ENCODE measurements around the gene HAX1. TPM values are rescaled to one million over a fixed set of nuclear protein-coding genes. Genes with fewer than 3 reads are reported as not detected.

HAX1 gene
- total RNA-seq, 1 experiment from 2014 or later = 129 TPM

DNA sequence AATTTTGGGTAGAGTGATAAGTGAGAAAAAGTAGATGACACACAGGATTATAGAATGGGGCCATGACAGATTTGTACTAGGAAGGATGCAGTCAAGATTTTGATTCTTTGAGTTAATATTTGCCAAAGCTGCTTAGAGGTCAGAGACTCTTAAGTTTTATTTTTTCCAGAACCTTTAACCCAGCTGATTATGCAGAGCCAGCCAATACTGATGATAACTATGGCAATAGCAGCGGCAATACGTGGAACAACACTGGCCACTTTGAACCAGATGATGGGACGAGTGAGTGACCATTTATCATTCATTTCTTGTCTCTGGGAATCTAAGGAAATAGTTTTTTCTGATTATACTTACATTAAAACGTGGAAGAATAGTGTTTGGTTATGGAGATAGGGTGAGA, 35.6 kb upstream of the HAX1 start:
- DNase-seq = no peak
- Mint-ChIP-seq H3K4me1 (ENCODE audit: low read depth, unreplicated experiment) (peaks cover 8% of the 10 kb centered on the region), H3K27me3 (ENCODE audit: unreplicated experiment) (no peaks in the 10 kb centered on the region), H3K4me3 (ENCODE audit: low read depth, unreplicated experiment) (no peak overlapping the region), H3K36me3 (ENCODE audit: insufficient read depth, unreplicated experiment) (peaks cover 80% of the 10 kb centered on the region), H3K9me3 (ENCODE audit: low read depth, unreplicated experiment) (no peaks in the 10 kb centered on the region), H3K27ac (ENCODE audit: unreplicated experiment) (no peak overlapping the region)
- no TSS peak for BruUV-seq (replicated peaks)
- CTCF ChIA-PET = no interaction called here
- TF ChIP-seq, protein P1, sequence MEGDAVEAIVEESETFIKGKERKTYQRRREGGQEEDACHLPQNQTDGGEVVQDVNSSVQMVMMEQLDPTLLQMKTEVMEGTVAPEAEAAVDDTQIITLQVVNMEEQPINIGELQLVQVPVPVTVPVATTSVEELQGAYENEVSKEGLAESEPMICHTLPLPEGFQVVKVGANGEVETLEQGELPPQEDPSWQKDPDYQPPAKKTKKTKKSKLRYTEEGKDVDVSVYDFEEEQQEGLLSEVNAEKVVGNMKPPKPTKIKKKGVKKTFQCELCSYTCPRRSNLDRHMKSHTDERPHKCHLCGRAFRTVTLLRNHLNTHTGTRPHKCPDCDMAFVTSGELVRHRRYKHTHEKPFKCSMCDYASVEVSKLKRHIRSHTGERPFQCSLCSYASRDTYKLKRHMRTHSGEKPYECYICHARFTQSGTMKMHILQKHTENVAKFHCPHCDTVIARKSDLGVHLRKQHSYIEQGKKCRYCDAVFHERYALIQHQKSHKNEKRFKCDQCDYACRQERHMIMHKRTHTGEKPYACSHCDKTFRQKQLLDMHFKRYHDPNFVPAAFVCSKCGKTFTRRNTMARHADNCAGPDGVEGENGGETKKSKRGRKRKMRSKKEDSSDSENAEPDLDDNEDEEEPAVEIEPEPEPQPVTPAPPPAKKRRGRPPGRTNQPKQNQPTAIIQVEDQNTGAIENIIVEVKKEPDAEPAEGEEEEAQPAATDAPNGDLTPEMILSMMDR (IDR thresholded peaks at IDR 0.05; ENCODE audit: unreplicated experiment) = no peak
- intact Hi-C loops (cut with micrococcal nuclease; ENCODE audit: unreplicated experiment) = no loop called here

DNA sequence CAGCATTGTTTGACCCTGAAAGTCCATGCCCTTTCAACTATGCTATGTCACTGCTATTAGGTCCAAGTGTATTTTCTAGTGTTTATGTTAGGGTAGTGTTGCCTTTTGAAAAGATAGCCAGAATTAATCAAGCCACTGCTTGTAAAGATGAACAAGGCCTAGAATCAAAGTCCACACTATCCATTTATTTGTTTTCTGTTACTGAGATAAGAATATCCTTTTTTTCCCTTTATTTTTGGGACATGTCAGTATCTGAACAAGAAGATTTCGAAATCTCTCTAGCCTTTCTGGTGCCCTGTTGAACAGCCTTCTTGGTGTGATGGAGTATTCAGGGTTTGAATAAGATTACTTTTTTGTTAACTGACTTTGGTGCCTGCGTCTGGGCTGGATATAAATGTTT, 35.0 kb upstream of the HAX1 start:
- no peaks in the 10 kb centered on the region for H3K9me3 Mint-ChIP-seq (ENCODE audit: low read depth, unreplicated experiment)
- H3K4me3 Mint-ChIP-seq (ENCODE audit: low read depth, unreplicated experiment) = no peak overlapping the region
- H3K27ac Mint-ChIP-seq (ENCODE audit: unreplicated experiment) = no peak overlapping the region
- no TSS peak for BruUV-seq (replicated peaks)
- no peaks in the 10 kb centered on the region for H3K27me3 Mint-ChIP-seq (ENCODE audit: unreplicated experiment)
- CTCF ChIA-PET = no interaction called here
- TF ChIP-seq, protein P1 (IDR thresholded peaks at IDR 0.05; ENCODE audit: unreplicated experiment) = no peak
- intact Hi-C loops (cut with micrococcal nuclease; ENCODE audit: unreplicated experiment) = no loop called here
- H3K36me3 Mint-ChIP-seq (ENCODE audit: insufficient read depth, unreplicated experiment) = peaks cover 80% of the 10 kb centered on the region
- no peak for DNase-seq
- peaks cover 8% of the 10 kb centered on the region for H3K4me1 Mint-ChIP-seq (ENCODE audit: low read depth, unreplicated experiment)

DNA sequence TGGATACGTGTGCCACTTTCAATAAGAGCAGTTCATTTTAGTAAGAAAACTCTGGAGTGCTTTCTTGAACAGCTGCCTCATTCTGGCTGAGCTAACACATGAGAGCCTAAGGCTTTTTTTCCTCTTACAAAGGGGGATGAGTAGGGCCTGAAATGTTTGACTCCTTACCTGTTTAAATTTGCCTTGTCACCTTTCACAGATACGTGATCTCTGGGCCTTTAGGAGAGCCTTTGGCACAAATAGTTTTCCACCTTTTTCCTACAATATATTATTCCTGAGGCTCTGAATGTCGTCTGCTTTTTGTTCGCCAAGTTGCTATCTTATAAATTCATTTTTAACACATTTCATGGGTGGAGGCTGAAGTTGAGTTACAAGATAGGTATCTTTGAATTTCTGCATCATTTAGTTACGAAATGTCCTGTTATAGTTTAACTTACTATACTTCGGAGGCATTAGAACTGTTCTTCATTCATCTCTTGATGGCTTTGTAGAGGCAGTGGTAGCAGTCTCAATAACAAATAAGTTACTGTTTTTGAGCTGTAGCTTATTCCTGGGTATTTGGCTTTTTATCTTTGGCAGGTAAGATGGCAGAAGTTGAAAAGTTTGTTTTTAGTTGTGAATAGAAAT, 34.4 kb upstream of the HAX1 start:
- CTCF ChIA-PET = no interaction called here
- no peak for DNase-seq
- H3K4me3 Mint-ChIP-seq (ENCODE audit: low read depth, unreplicated experiment) = no peak overlapping the region
- no peaks in the 10 kb centered on the region for H3K27me3 Mint-ChIP-seq (ENCODE audit: unreplicated experiment)
- no peak overlapping the region for H3K27ac Mint-ChIP-seq (ENCODE audit: unreplicated experiment)
- no TSS peak for BruUV-seq (replicated peaks)
- peaks cover 8% of the 10 kb centered on the region for H3K4me1 Mint-ChIP-seq (ENCODE audit: low read depth, unreplicated experiment)
- H3K9me3 Mint-ChIP-seq (ENCODE audit: low read depth, unreplicated experiment) = no peaks in the 10 kb centered on the region
- TF ChIP-seq, protein P1 (IDR thresholded peaks at IDR 0.05; ENCODE audit: unreplicated experiment) = no peak
- intact Hi-C loops (cut with micrococcal nuclease; ENCODE audit: unreplicated experiment) = no loop called here
- H3K36me3 Mint-ChIP-seq (ENCODE audit: insufficient read depth, unreplicated experiment) = peaks cover 81% of the 10 kb centered on the region

DNA sequence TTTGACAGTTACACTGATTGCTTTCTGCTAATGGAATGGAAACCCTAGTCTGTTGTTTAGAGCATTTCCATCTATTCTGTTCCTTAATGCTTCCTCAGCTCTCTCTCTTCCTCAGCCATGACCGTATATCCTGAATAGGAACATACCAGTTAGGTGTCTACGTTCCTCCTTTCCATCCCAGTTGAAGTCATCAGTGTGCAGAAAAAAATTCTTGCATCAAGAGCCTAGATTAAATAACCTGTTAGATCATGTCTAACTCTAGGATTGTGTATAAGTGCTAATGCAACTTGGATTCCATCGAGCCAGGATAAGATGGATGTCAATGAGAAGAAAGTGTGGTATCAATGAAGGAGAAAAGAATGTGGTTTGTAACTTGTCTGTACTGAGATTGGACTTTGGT, 32.9 kb upstream of the HAX1 start:
- Mint-ChIP-seq H3K4me3 (ENCODE audit: low read depth, unreplicated experiment) (no peak overlapping the region), H3K27me3 (ENCODE audit: unreplicated experiment) (no peaks in the 10 kb centered on the region), H3K9me3 (ENCODE audit: low read depth, unreplicated experiment) (no peaks in the 10 kb centered on the region), H3K36me3 (ENCODE audit: insufficient read depth, unreplicated experiment) (peaks cover 80% of the 10 kb centered on the region), H3K4me1 (ENCODE audit: low read depth, unreplicated experiment) (peaks cover 8% of the 10 kb centered on the region), H3K27ac (ENCODE audit: unreplicated experiment) (no peak overlapping the region)
- no TSS peak for BruUV-seq (replicated peaks)
- no peak for DNase-seq
- intact Hi-C loops (cut with micrococcal nuclease; ENCODE audit: unreplicated experiment) = no loop called here
- CTCF ChIA-PET = interaction anchor here (0.5 kb wide), 1 partner anchor 812 kb away, joined by 3 read pairs; no protein-coding TSS in a partner anchor
- TF ChIP-seq, protein P1 (IDR thresholded peaks at IDR 0.05; ENCODE audit: unreplicated experiment) = no peak
